ENCODE results near the gene USP20. TPM values are rescaled to one million over a fixed set of nuclear protein-coding genes. Genes with fewer than 3 reads are reported as not detected.

The USP20 gene
- total RNA-seq, 3 donors from 2014 or later (not counting 1 experiment from before 2014, with no cell fraction given) = 66.8 to 86.1 (median 80.3) TPM

- ATAC-seq (peak; percentile 87 to 88 (median 87)), DNase-seq (peak; percentile 54 to 82)
- no peaks in the 10 kb centered on the region for H3K9me3 Mint-ChIP-seq
Measured at GRCh38 chr9:129863059-129863690, 27.9 kb downstream of the USP20 start.

GRCh38 chr9:129864991-129865647 is 29.9 kb downstream of the USP20 start:
- Histone ChIP-seq H3K27ac (ENCODE audit: low read length) (no peak overlapping the region), H3K27me3 (ENCODE audit: control insufficient read depth, insufficient read depth, low read length) (no peaks in the 10 kb centered on the region), H3K9me3 (ENCODE audit: control insufficient read depth, insufficient read depth, low read length) (no peaks in the 10 kb centered on the region), H3K4me1 (ENCODE audit: control insufficient read depth, insufficient read depth, low read length) (peaks cover 82% of the 10 kb centered on the region), H3K36me3 (ENCODE audit: control insufficient read depth, insufficient read depth, low read length) (peaks cover 42% of the 10 kb centered on the region), H3K4me3 (ENCODE audit: low read length) (no peak overlapping the region)
- DNase-seq (no peak), ATAC-seq (no peak)
- H3K36me3 Mint-ChIP-seq = no peaks in the 10 kb centered on the region
- no peak overlapping the region for H3K4me3 Mint-ChIP-seq
- TF ChIP-seq CTCF (IDR thresholded peaks at IDR 0.05) = no peak
- H3K27ac Mint-ChIP-seq = peak overlapping the region; percentile 70 to 72
- intact Hi-C loops (cut with micrococcal nuclease) = loop anchor here (5.0 to 10.0 kb wide), 2 partner anchors 262 to 1870 kb away; no protein-coding TSS in a partner anchor
- no peaks in the 10 kb centered on the region for H3K9me3 Mint-ChIP-seq
- 52% methylated on average over 11 of the region's 11 CpGs for WGBS (ENCODE audit: insufficient coverage)
- H3K27me3 Mint-ChIP-seq (ENCODE audit: low read depth in 2 of 2) = no peaks in the 10 kb centered on the region
- peaks cover 53 to 64% of the 10 kb centered on the region in 2 donors for H3K4me1 Mint-ChIP-seq

More at GRCh38 chr9:129863059-129863690, 27.9 kb downstream of the USP20 start:
- Mint-ChIP-seq H3K36me3 (no peaks in the 10 kb centered on the region), H3K4me1 (peaks cover 45 to 46% of the 10 kb centered on the region in 2 donors), H3K27ac (peak overlapping the region; percentile 82 to 86), H3K27me3 (ENCODE audit: low read depth in 2 of 2) (no peaks in the 10 kb centered on the region), H3K4me3 (peak overlapping the region; percentile 50)
- H3K27ac ChIP-seq (ENCODE audit: low read length) = peak overlapping the region; percentile 21
- TF ChIP-seq CTCF (IDR thresholded peaks at IDR 0.05) = no peak
- no peaks in the 10 kb centered on the region for H3K27me3 ChIP-seq (ENCODE audit: control insufficient read depth, insufficient read depth, low read length)
- no peak overlapping the region for H3K4me3 ChIP-seq (ENCODE audit: low read length)
- H3K36me3 ChIP-seq (ENCODE audit: control insufficient read depth, insufficient read depth, low read length) = peaks cover 47% of the 10 kb centered on the region
- WGBS (ENCODE audit: insufficient coverage) = 7% methylated on average over 14 of the region's 14 CpGs
- peaks cover 62% of the 10 kb centered on the region for H3K4me1 ChIP-seq (ENCODE audit: control insufficient read depth, insufficient read depth, low read length)
- no peaks in the 10 kb centered on the region for H3K9me3 ChIP-seq (ENCODE audit: control insufficient read depth, insufficient read depth, low read length)
- intact Hi-C loops (cut with micrococcal nuclease) = loop anchor here (10.0 kb wide), 1 partner anchor 1872 kb away; no protein-coding TSS in a partner anchor

- intact Hi-C loops (cut with micrococcal nuclease) = loop anchor here (5.0 to 10.0 kb wide), 2 partner anchors 262 to 1869 kb away; no protein-coding TSS in a partner anchor
- no peak for TF ChIP-seq CTCF (IDR thresholded peaks at IDR 0.05)
- Mint-ChIP-seq H3K9me3 (no peaks in the 10 kb centered on the region), H3K4me3 (peak overlapping the region; percentile 52), H3K27ac (peak overlapping the region; percentile 85 to 92), H3K36me3 (no peaks in the 10 kb centered on the region), H3K4me1 (peaks cover 55 to 69% of the 10 kb centered on the region in 2 donors), H3K27me3 (ENCODE audit: low read depth in 2 of 2) (no peaks in the 10 kb centered on the region)
- H3K36me3 ChIP-seq (ENCODE audit: control insufficient read depth, insufficient read depth, low read length) = peaks cover 40% of the 10 kb centered on the region
- H3K9me3 ChIP-seq (ENCODE audit: control insufficient read depth, insufficient read depth, low read length) = no peaks in the 10 kb centered on the region
- 76% methylated on average over 12 of the region's 14 CpGs for WGBS (ENCODE audit: insufficient coverage)
- DNase-seq (no peak), ATAC-seq (no peak)
- H3K27me3 ChIP-seq (ENCODE audit: control insufficient read depth, insufficient read depth, low read length) = no peaks in the 10 kb centered on the region
- H3K4me3 ChIP-seq (ENCODE audit: low read length) = no peak overlapping the region
- H3K4me1 ChIP-seq (ENCODE audit: control insufficient read depth, insufficient read depth, low read length) = peaks cover 83% of the 10 kb centered on the region
- H3K27ac ChIP-seq (ENCODE audit: low read length) = no peak overlapping the region
Measured at GRCh38 chr9:129865668-129866320, 30.5 kb downstream of the USP20 start.

Measured in natural killer cell (primary cell).